EL (cell line): ENCODE measurements around the gene SKAP1.

ENCODE experiments used
- DNase-seq: peaks from one replicate; pipeline ENCODE4 v3.0.0-alpha.2; 2016

SKAP1 gene

GRCh38 chr17:48240122-48240521 lies 189.9 kb downstream of the SKAP1 start:
- DNase-seq = no peak

- DNase-seq = no peak
Observed at GRCh38 chr17:48239603-48239995, 190.4 kb downstream of the SKAP1 start.

GRCh38 chr17:48238933-48239602 lies 190.9 kb downstream of the SKAP1 start:
- DNase-seq = no peak

DNA sequence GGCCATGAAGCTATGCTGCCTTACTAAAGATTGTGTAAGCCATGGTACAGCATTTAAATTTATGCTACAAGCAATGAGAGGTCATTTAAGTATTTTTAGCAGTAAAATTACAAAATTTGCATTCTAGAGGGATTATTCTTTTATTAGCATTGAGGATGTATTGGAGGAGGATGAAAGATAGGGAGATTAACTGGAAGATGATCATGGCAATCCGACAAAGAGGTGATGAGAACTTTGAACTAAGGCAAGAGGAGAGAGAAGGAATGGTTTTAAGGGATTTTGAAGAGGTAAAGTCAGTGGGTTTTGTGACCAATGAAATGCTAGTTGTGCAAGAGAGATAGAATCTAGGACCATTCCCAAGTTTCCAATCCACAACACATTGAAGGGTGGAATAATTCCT lies 192.6 kb downstream of the SKAP1 start:
- DNase-seq = no peak

DNA sequence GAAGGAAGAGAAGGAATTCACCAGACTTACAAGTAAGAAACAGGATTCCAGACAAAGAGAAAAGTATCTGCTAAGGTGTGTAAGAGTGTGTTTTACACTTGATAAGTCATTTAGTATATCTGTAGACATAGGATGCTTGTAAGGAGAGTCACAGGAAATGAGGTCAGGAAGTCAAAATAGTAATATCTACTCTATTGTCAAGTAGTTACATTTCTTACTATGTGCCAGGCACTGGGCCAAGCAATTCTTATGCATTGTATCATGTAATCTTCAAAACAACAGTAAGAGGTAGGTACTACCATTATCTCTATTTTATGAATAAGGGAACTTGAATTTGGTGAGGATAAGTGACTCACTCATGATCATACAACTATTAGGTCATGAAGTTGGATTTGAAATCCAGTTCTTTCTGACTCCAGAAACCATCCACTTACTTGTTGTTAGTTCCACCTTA lies 193.3 kb downstream of the SKAP1 start:
- DNase-seq = peak; percentile 95

DNA sequence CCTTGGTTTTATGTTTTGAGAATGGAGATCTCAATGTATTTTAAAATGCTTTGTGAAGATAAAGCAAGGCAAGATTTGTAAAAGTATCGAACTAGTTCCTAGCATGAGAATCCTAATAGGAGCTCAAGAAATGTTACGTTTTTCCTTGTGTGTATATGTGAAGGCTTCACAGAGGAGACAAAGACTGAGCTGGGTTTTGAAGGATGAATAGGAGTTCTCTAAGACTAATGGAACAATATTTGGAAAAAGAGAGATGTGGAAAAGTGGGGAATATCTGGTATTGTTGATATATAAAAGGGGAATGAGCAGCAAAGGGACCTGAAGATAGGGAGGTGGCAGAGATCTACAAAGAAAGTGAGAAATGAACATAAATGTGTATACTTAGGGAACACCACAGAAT lies 195.1 kb downstream of the SKAP1 start:
- no peak for DNase-seq

- DNase-seq = no peak
Observed at GRCh38 chr17:48231995-48232959, 197.7 kb downstream of the SKAP1 start.

GRCh38 chr17:48229936-48230335 lies 200.1 kb downstream of the SKAP1 start:
- DNase-seq = no peak

- DNase-seq = no peak
Observed at GRCh38 chr17:48228720-48229119, 201.3 kb downstream of the SKAP1 start.

- no peak for DNase-seq
Observed at GRCh38 chr17:48225725-48226567, 204.1 kb downstream of the SKAP1 start.

GRCh38 chr17:48223945-48224344 lies 206.1 kb downstream of the SKAP1 start:
- DNase-seq = no peak

DNA sequence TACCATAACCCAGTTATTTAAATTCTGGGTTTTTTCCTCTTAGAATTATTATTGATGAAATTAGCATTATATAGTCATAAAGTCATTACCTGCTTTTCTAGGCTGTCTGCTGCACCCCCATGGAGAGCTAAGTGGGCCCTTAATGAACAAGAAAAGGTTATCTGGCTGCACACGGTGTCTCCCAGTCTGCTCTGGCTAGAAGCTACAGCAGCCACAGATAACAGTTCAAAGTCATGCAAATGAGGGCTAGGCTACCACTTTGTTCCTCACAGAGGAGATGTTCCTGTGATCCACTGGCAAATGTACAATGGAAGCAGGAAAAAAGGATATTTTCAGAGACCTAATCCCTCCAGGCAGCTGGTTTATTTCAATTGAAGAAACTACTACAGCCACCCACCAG lies 210.4 kb downstream of the SKAP1 start:
- DNase-seq = no peak

- peak; percentile 62 for DNase-seq
Observed at GRCh38 chr17:48215583-48216139, 214.4 kb downstream of the SKAP1 start.

- DNase-seq = no peak
Observed at GRCh38 chr17:48213797-48214196, 216.2 kb downstream of the SKAP1 start.

- DNase-seq = no peak
Observed at GRCh38 chr17:48211787-48212186, 218.2 kb downstream of the SKAP1 start.

DNA sequence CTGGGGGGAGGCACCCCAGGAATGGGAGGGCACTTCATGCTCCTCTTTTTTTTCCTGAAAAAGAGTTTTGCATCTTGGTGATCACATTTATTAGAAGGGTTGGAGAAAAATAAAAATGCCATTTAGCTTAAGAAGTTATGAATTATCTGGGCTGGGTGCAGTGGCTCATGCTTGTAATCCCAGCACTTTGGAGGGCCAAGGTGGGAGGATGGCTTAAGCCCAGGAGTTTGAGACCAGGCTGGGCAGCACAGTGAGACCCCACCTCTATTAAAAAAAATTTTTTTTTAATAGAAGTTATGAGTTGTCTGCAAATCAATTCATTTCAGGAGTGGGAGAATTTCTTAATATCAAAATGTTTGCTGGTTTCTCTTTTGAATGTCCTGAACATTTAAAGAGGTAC lies 219.0 kb downstream of the SKAP1 start:
- DNase-seq = no peak

GRCh38 chr17:48209973-48210372 lies 220.0 kb downstream of the SKAP1 start:
- DNase-seq = no peak

- no peak for DNase-seq
Observed at GRCh38 chr17:48207776-48208544, 222.1 kb downstream of the SKAP1 start.

- peak; percentile 70 for DNase-seq
Observed at GRCh38 chr17:48207036-48207435, 223.0 kb downstream of the SKAP1 start.

- DNase-seq = peak; percentile 48
Observed at GRCh38 chr17:48202959-48203358, 227.1 kb downstream of the SKAP1 start.

- DNase-seq = no peak
Observed at GRCh38 chr17:48198950-48199541, 231.0 kb downstream of the SKAP1 start.

- DNase-seq = no peak
Observed at GRCh38 chr17:48195910-48196309, 234.1 kb downstream of the SKAP1 start.
